Spleen (tissue), 11 donors: Measurements from ENCODE around the gene LNX2. TPM values are rescaled to one million over a fixed set of nuclear protein-coding genes. Genes with fewer than 3 reads are reported as not detected.

Experiments used
- DNase-seq: peaks from one replicate; pipeline ENCODE4 v3.0.0-alpha.2; 2020
- H3K27ac ChIP-seq, 8 donors: fragments of 200-600 bp; sonication (generic) in 7 of 8; 1 replicate in 4 of 8; 2 replicates in 4 of 8; pipeline versions ENCODE4 v1.5.0 to v1.8.0; 2016 to 2021; ENCODE audit warnings: inconsistent platforms in 4 of 8, mild to moderate bottlenecking in 4 of 8, moderate library complexity in 1 of 8
- H3K27me3 ChIP-seq, 7 donors: fragments of 200-600 bp; sonication (generic) in 6 of 7; replicated peaks in 1 of 7; 1 replicate in 4 of 7; 2 replicates in 3 of 7; pipeline versions ENCODE4 v1.5.0 to v1.8.0; 2016 to 2021; ENCODE audit warnings: inconsistent platforms in 3 of 7, mild to moderate bottlenecking in 1 of 7
- H3K36me3 ChIP-seq, 6 donors: fragments of 200-600 bp; sonication (generic) in 5 of 6; 1 replicate in 4 of 6; 2 replicates in 2 of 6; pipeline versions ENCODE4 v1.5.0 to v1.8.0; 2016 to 2021; ENCODE audit warnings: inconsistent platforms in 2 of 6
- H3K4me1 ChIP-seq, 6 donors: fragments of 200-600 bp; sonication (generic) in 5 of 6; 1 replicate in 3 of 6; 2 replicates in 3 of 6; pipeline versions ENCODE4 v1.5.0 to v1.8.0; 2016 to 2021; ENCODE audit warnings: inconsistent platforms in 3 of 6
- H3K4me3 ChIP-seq, 8 donors: fragments of 200-600 bp; sonication (generic) in 7 of 8; 1 replicate in 4 of 8; 2 replicates in 4 of 8; pipeline versions ENCODE4 v1.5.0 to v1.8.0; 2016 to 2021; ENCODE audit warnings: inconsistent platforms in 4 of 8, mild to moderate bottlenecking in 4 of 8, moderate library complexity in 2 of 8
- H3K9me3 ChIP-seq, 8 donors: fragments of 200-600 bp; sonication (generic) in 7 of 8; 1 replicate in 4 of 8; 2 replicates in 4 of 8; pipeline versions ENCODE4 v1.5.0 to v1.8.0; 2016 to 2021; ENCODE audit warnings: inconsistent platforms in 4 of 8
- POLR2A ChIP-seq, 3 donors: fragments of 450-650 bp; IDR thresholded peaks; one replicate each; pipeline ENCODE4 v1.5.1; 2017; ENCODE audit warnings: antibody characterized with exemption in 3 of 3, mild to moderate bottlenecking in 1 of 3
- POLR2AphosphoS5 ChIP-seq, 3 donors: sonication (generic); formaldehyde crosslinking; IDR thresholded peaks; one replicate each; pipeline ENCODE4 v1.5.1; 2017; ENCODE audit warnings: antibody characterized with exemption in 3 of 3
- WGBS, 5 donors: extraction: QIAGEN DNeasy Blood & Tissue Kit in 3 of 5; methylation state at CpG; one replicate each; pipeline versions ENCODE4 v1.1.5 to v1.1.7; 2013 to 2018; 5-methylcytosine and 5-hydroxymethylcytosine counted together
- intact Hi-C: fragments of 100-400 bp; cut with DNase I; formaldehyde crosslinking; loops from one replicate; pipeline ENCODE4 v1.15.0; 2023; ENCODE audit warnings: low total_unique reads
- polyA plus RNA-seq, 3 donors: library from polyadenylated mRNA; stranded (reverse); fragments of 200-250 nt; gene quantifications; one replicate each; pipeline ENCODE4 v1.2.1, GENCODE V29; 2013
- total RNA-seq, 7 donors: library from RNA; depleted of rRNA in 3 of 7; stranded (reverse); fragments of >200 nt in 3 of 7; fragmentation: NEBNext Ultra II Directional in 4 of 7; extraction: Animal tissue kit (Norgen Biotek cat#: 25700) in 4 of 7; gene quantifications; one replicate each; pipeline versions ENCODE4 v1.1.0 to v1.2.1, GENCODE V29; 2016 to 2021
- TF ChIP-seq, protein P1 (sequence below), 11 experiments: fragments of 200-600 bp in 7 of 11; fragments of 450-650 bp in 4 of 11; sonication (generic) in 4 of 11; IDR thresholded peaks in 8 of 11; conservative IDR thresholded peaks in 3 of 11; 1 replicate in 7 of 11; 2 replicates in 4 of 11; pipeline versions ENCODE4 v1.4.0 to v1.8.0; 2016 to 2021; ENCODE audit warnings: antibody characterized with exemption in 11 of 11, inconsistent platforms in 4 of 11, mild to moderate bottlenecking in 1 of 11
- donor health status: healthy with polysubstance abuse.
- donor health status: DM: no; HTN: no; CAD: no; lungs with moderate emphysema.
- donor health status: DM: no; HTN: no; CAD: no.
- donor health status: Bipolar disorder and iron deficiency.
- donor health status: healthy.
- donor health status: DM: no; HTN: no; CAD: no.
- donor health status: DM: yes; HTN: yes; CAD: no.

LNX2 gene
- total and polyA plus RNA-seq, 10 donors = 1.8 to 8.8 (median 6.7) TPM

- TF ChIP-seq, protein P1, sequence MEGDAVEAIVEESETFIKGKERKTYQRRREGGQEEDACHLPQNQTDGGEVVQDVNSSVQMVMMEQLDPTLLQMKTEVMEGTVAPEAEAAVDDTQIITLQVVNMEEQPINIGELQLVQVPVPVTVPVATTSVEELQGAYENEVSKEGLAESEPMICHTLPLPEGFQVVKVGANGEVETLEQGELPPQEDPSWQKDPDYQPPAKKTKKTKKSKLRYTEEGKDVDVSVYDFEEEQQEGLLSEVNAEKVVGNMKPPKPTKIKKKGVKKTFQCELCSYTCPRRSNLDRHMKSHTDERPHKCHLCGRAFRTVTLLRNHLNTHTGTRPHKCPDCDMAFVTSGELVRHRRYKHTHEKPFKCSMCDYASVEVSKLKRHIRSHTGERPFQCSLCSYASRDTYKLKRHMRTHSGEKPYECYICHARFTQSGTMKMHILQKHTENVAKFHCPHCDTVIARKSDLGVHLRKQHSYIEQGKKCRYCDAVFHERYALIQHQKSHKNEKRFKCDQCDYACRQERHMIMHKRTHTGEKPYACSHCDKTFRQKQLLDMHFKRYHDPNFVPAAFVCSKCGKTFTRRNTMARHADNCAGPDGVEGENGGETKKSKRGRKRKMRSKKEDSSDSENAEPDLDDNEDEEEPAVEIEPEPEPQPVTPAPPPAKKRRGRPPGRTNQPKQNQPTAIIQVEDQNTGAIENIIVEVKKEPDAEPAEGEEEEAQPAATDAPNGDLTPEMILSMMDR (IDR thresholded peaks at IDR 0.05 in 8 of 11, conservative IDR thresholded peaks at IDR 0.05 in 3 of 11) = no peak
- Histone ChIP-seq H3K4me1 (peaks cover 0 to 38% (median 5%) of the 10 kb centered on the region in 6 donors), H3K27me3 (no peaks in the 10 kb centered on the region), H3K9me3 (no peaks in the 10 kb centered on the region), H3K4me3 (no peak overlapping the region), H3K36me3 (no peaks in the 10 kb centered on the region), H3K27ac (no peak overlapping the region)
- intact Hi-C loops = no loop called here
- DNase-seq = no peak
- 84 to 99% (median 90%) methylated on average over 2 of the region's 2 CpGs for WGBS, 5 donors
Measured at GRCh38 chr13:27601803-27602202, 18.5 kb downstream of the LNX2 start.

DNA sequence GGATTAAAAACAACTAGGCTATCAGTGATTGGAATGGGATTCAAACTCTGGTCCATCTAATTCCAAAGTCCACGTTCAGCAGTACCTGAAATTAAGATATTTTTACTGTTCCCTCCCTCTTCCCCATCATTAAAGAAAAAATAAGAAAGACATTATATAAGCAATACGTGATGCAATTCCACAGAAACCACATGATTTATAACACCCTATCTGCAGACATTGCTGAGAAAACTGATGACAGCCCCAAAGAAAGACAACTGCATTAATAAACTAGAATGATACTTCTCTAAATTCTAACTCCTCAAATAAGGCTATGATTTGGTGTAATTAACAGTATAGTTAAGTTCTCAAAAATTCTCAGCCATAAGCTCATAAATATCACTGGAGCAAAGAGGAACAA is 19.1 kb downstream of the LNX2 start:
- DNase-seq = no peak
- H3K4me1 ChIP-seq = peaks cover 0 to 34% (median 3%) of the 10 kb centered on the region in 6 donors
- no peaks in the 10 kb centered on the region for H3K27me3 ChIP-seq
- H3K9me3 ChIP-seq = no peaks in the 10 kb centered on the region
- H3K36me3 ChIP-seq = no peaks in the 10 kb centered on the region
- H3K27ac ChIP-seq = no peak overlapping the region
- TF ChIP-seq POLR2A (IDR thresholded peaks at IDR 0.05) (no peak), POLR2AphosphoS5 (IDR thresholded peaks at IDR 0.05) (no peak)
- TF ChIP-seq, protein P1 (IDR thresholded peaks at IDR 0.05 in 8 of 11, conservative IDR thresholded peaks at IDR 0.05 in 3 of 11) = no peak
- intact Hi-C loops = no loop called here
- H3K4me3 ChIP-seq = no peak overlapping the region
- 64 to 90% (median 74%) methylated on average over 2 of the region's 2 CpGs for WGBS, 5 donors

GRCh38 chr13:27600711-27601110 is 19.6 kb downstream of the LNX2 start:
- Histone ChIP-seq H3K9me3 (no peaks in the 10 kb centered on the region), H3K27me3 (no peaks in the 10 kb centered on the region), H3K36me3 (no peaks in the 10 kb centered on the region), H3K4me1 (peaks cover under 1 to 32% (median 2%) of the 10 kb centered on the region in 6 donors), H3K4me3 (no peak overlapping the region), H3K27ac (no peak overlapping the region)
- TF ChIP-seq, protein P1 (IDR thresholded peaks at IDR 0.05 in 8 of 11, conservative IDR thresholded peaks at IDR 0.05 in 3 of 11) = no peak
- TF ChIP-seq POLR2A (IDR thresholded peaks at IDR 0.05) = no peak
- TF ChIP-seq POLR2AphosphoS5 (IDR thresholded peaks at IDR 0.05) = no peak
- intact Hi-C loops = no loop called here
- 91 to 97% (median 94%) methylated on average over 1 of the region's 1 CpG for WGBS, 5 donors
- DNase-seq = no peak

- H3K9me3 ChIP-seq = no peaks in the 10 kb centered on the region
- 73 to 94% (median 78%) methylated on average over 5 of the region's 5 CpGs for WGBS, 5 donors
- H3K4me1 ChIP-seq = peaks cover under 1 to 34% (median 7%) of the 10 kb centered on the region in 6 donors
- DNase-seq = no peak
- intact Hi-C loops = no loop called here
- no peak overlapping the region for H3K27ac ChIP-seq
- H3K27me3 ChIP-seq = no peaks in the 10 kb centered on the region
- TF ChIP-seq POLR2A (IDR thresholded peaks at IDR 0.05) = no peak
- TF ChIP-seq POLR2AphosphoS5 (IDR thresholded peaks at IDR 0.05) = no peak
- no peak overlapping the region for H3K4me3 ChIP-seq
- no peaks in the 10 kb centered on the region for H3K36me3 ChIP-seq
Measured at GRCh38 chr13:27599845-27600553, 20.3 kb downstream of the LNX2 start.
